ENCODE data around the gene GPT2. TPM values are rescaled to one million over a fixed set of nuclear protein-coding genes. Genes with fewer than 3 reads are reported as not detected.

GPT2 gene
- total RNA-seq, 3 donors from 2014 or later (not counting 1 experiment from before 2014, with no cell fraction given), result 0.64 to 1.3 (median 1.2) TPM

- Mint-ChIP-seq H3K36me3 (no peaks in the 10 kb centered on the region), H3K4me1 (no peaks in the 10 kb centered on the region), H3K27ac (no peak overlapping the region), H3K27me3 (ENCODE audit: low read depth in 2 of 2) (no peaks in the 10 kb centered on the region), H3K9me3 (no peaks in the 10 kb centered on the region), H3K4me3 (no peak overlapping the region)
- intact Hi-C loops (cut with micrococcal nuclease), result loop anchor here (10.0 kb wide), 1 partner anchor 1545 kb away; the partner anchor contains the start of gene SIAH1
- Histone ChIP-seq H3K4me1 (ENCODE audit: control insufficient read depth, insufficient read depth, low read length) (no peaks in the 10 kb centered on the region), H3K36me3 (ENCODE audit: control insufficient read depth, insufficient read depth, low read length) (no peaks in the 10 kb centered on the region), H3K27ac (ENCODE audit: low read length) (no peak overlapping the region), H3K9me3 (ENCODE audit: control insufficient read depth, insufficient read depth, low read length) (peaks cover 5% of the 10 kb centered on the region), H3K27me3 (ENCODE audit: control insufficient read depth, insufficient read depth, low read length) (no peaks in the 10 kb centered on the region), H3K4me3 (ENCODE audit: low read length) (no peak overlapping the region)
- no peak for TF ChIP-seq CTCF (IDR thresholded peaks at IDR 0.05)
- WGBS (ENCODE audit: insufficient coverage), result 84% methylated on average over 11 of the region's 11 CpGs
- DNase-seq, result no peak
- no peak for ATAC-seq
Measured at GRCh38 chr16:46839986-46840443, 44.1 kb upstream of the GPT2 start.

- intact Hi-C loops (cut with micrococcal nuclease), result no loop called here
- Histone ChIP-seq H3K36me3 (ENCODE audit: control insufficient read depth, insufficient read depth, low read length) (no peaks in the 10 kb centered on the region), H3K4me3 (ENCODE audit: low read length) (no peak overlapping the region), H3K4me1 (ENCODE audit: control insufficient read depth, insufficient read depth, low read length) (no peaks in the 10 kb centered on the region), H3K9me3 (ENCODE audit: control insufficient read depth, insufficient read depth, low read length) (peaks cover 5% of the 10 kb centered on the region), H3K27ac (ENCODE audit: low read length) (no peak overlapping the region), H3K27me3 (ENCODE audit: control insufficient read depth, insufficient read depth, low read length) (no peaks in the 10 kb centered on the region)
- TF ChIP-seq CTCF (IDR thresholded peaks at IDR 0.05), result no peak
- DNase-seq (no peak), ATAC-seq (no peak)
- no peaks in the 10 kb centered on the region for H3K36me3 Mint-ChIP-seq
- H3K27ac Mint-ChIP-seq, result no peak overlapping the region
- 97% methylated on average over 18 of the region's 18 CpGs for WGBS (ENCODE audit: insufficient coverage)
- peaks cover under 1 to 7% of the 10 kb centered on the region in 2 donors for H3K27me3 Mint-ChIP-seq (ENCODE audit: low read depth in 2 of 2)
- no peaks in the 10 kb centered on the region for H3K9me3 Mint-ChIP-seq
- no peak overlapping the region for H3K4me3 Mint-ChIP-seq
- H3K4me1 Mint-ChIP-seq, result no peaks in the 10 kb centered on the region
Measured at GRCh38 chr16:46842192-46842895, 41.8 kb upstream of the GPT2 start.

- DNase-seq (no peak), ATAC-seq (no peak)
- H3K4me1 Mint-ChIP-seq, result no peaks in the 10 kb centered on the region
- TF ChIP-seq CTCF (IDR thresholded peaks at IDR 0.05), result no peak
- 44% methylated on average over 74 of the region's 74 CpGs for WGBS (ENCODE audit: insufficient coverage)
- Histone ChIP-seq H3K27ac (ENCODE audit: low read length) (no peak overlapping the region), H3K36me3 (ENCODE audit: control insufficient read depth, insufficient read depth, low read length) (no peaks in the 10 kb centered on the region), H3K4me3 (ENCODE audit: low read length) (no peak overlapping the region), H3K4me1 (ENCODE audit: control insufficient read depth, insufficient read depth, low read length) (no peaks in the 10 kb centered on the region), H3K9me3 (ENCODE audit: control insufficient read depth, insufficient read depth, low read length) (peaks cover 5% of the 10 kb centered on the region), H3K27me3 (ENCODE audit: control insufficient read depth, insufficient read depth, low read length) (no peaks in the 10 kb centered on the region)
- intact Hi-C loops (cut with micrococcal nuclease), result no loop called here
- no peak overlapping the region for H3K4me3 Mint-ChIP-seq
- H3K27ac Mint-ChIP-seq, result no peak overlapping the region
- no peaks in the 10 kb centered on the region for H3K9me3 Mint-ChIP-seq
- H3K36me3 Mint-ChIP-seq, result no peaks in the 10 kb centered on the region
- H3K27me3 Mint-ChIP-seq (ENCODE audit: low read depth in 2 of 2), result peaks cover 3 to 7% of the 10 kb centered on the region in 2 donors
Measured at GRCh38 chr16:46843898-46844642, 40.1 kb upstream of the GPT2 start.

Data from natural killer cell (primary cell).